Tongue (tissue), 2 donors: ENCODE data around the gene SEC31B. TPM values are rescaled to one million over a fixed set of nuclear protein-coding genes. Genes with fewer than 3 reads are reported as not detected.

Experiments used
- DNase-seq: peaks from one replicate; pipeline ENCODE4 v3.0.0-alpha.2; 2015
- total RNA-seq: library from RNA; depleted of rRNA; stranded (reverse); fragments of >200 nt; gene quantifications from one replicate; pipeline ENCODE4 v1.2.3, GENCODE V29; 2014

Gene SEC31B
- total RNA-seq, result 4.6 TPM

DNA sequence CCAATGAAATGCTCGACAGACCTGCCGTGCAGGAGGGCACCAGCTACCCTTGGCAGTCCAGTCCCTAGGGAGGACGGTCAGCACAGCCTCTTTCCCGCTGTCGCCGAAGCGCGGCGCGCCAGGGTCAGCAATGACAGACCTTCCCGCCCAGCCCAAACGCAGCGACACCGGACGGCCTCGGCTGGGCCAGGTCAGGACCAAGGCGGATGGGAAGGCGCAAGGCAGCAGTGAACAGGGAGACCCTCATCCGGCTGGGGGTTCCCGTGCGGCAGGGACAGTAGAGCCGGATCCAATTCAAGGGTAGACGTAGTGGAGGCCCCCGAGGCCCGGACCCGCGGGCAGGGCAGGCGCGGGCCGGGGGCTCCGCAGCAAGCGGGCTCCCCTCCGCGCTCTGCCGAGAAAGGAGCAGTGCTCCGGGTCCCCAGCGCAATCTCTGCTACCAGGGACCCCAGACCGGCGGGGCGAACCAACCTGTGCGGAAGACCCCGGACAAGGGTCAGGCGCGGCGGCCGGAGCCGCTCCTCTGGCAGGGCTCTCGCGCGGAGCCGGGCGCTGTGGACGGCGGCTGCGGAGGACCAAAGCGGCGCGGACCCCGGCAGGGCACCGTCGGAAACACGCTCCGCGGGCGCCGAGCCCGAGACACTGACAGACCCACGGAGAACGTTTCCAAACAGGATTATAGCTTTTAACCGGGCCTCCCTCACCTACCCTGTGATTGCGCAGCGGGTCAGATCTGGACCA, at the start of gene SEC31B:
TSS of gene SEC31B (minus strand) at position 551 of the 741 bp plus-strand sequence. CDS start 2,909 bp downstream, outside the sequence.
- DNase-seq, result peak; percentile 21

DNA sequence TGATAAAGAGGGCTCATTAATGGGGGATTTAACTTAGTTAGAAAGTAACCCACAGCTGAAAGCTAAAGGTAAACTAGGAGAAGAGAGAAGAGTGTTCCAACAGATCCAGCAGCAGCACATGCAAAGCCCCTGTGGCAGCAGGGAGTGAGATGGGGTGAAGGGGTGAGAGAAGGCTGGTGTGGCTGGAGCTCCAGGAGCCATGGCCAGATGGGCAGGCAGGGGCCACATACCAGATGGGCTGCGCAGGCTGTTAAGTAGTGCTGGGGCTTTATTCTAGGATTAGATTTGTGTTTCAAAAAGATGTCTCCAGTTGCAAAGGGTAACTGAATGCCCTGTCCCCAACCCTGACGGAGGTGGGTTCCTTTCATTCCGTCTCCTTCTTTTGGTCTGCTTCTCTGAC, 49.3 kb upstream of the SEC31B start:
- DNase-seq, result no peak

GRCh38 chr10:100567826-100568225, 48.2 kb upstream of the SEC31B start:
- DNase-seq, result no peak

GRCh38 chr10:100567249-100567648, 47.6 kb upstream of the SEC31B start:
- DNase-seq, result no peak

- DNase-seq, result no peak
These were observed 46.9 kb upstream of the SEC31B start for GRCh38 chr10:100566561-100566960.

DNA sequence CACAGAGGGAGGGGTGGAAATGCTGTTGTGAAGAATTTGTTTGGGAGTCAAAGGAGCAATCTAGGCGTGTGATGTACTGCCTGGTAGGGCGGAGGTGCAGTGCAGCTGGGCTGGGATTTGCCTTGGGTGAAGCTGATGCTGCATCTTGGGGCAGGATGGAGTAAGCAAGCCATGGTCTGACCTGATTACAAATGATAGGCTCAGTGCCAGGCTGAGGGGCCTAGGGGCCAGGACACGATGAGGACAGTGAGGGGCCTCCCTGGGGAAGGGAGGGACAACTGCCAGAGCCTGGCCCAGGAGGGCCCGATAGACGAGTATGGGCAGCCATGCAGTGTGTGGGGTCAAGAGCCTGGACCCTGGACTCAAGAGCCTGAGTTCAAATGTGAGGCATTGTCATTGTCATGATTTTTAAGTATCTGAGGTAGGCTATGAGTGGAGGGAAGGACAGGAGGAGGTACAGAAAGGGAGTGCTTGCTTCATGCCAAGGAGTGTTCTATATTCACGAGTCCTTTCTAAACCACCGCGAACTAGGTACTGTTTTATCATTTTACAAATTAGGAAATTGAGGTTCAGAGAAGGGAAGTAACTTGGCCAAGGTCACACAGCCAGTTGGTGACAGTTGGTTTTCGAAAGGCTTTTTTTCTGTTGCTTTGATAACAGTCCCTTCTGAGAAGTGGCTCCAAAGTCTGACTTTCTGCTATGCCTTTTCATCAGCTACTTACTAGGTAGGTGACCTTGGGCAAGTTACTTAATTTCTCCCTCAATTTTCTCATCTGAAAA, 45.7 kb upstream of the SEC31B start:
- DNase-seq, result no peak

- DNase-seq, result peak; percentile 76
These were observed 42.5 kb upstream of the SEC31B start for GRCh38 chr10:100562008-100562672.

- no peak for DNase-seq
These were observed 41.3 kb upstream of the SEC31B start for GRCh38 chr10:100561005-100561404.

- DNase-seq, result no peak
These were observed 40.6 kb upstream of the SEC31B start for GRCh38 chr10:100560248-100560647.

- no peak for DNase-seq
These were observed 35.2 kb upstream of the SEC31B start for GRCh38 chr10:100554902-100555301.

GRCh38 chr10:100553929-100554328, 34.3 kb upstream of the SEC31B start:
- DNase-seq, result no peak

GRCh38 chr10:100551738-100552137, 32.1 kb upstream of the SEC31B start:
- no peak for DNase-seq

DNA sequence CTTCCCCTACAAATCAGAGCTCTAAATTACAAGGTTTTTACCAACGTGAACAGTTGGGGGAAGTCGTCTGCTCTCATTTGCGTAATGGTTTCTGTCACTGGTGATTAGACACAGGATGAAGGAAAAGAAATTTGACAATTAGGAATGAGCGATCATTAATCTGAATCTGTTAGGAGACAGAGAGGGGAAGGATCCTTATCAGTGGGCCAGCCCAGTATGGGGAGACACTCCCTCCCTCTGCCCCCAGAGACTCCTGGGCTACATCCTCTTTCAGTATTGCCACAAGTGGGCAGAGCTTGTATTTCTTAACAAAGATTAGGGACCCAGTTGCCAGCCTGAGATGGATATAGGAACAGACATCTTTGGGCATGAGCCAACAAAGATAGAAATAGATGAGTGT, 31.5 kb upstream of the SEC31B start:
- DNase-seq, result no peak

- no peak for DNase-seq
These were observed 25.3 kb upstream of the SEC31B start for GRCh38 chr10:100544950-100545349.

DNA sequence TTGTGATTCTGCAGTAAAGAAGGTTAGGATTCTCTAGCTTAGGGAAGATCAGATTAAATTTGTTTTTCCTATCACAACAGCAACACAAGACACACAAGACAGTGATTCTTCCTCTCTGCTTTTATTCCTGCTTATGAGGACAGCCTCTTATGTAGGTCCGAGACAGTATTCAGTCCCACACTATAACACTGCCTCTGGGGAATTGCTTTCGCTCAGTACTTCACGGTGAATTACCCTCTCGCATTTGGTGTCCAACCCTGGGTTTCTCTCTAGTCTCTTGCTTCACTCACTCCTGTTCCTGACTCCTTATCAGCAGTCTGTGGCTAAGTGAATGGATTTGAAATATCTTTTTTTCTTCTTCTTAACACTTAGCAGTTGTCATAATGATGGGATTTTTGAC, 17.8 kb upstream of the SEC31B start:
- no peak for DNase-seq

GRCh38 chr10:100535715-100536353, 16.2 kb upstream of the SEC31B start, which contains the start of gene HIF1AN:
Gene HIF1AN (plus strand): TSS chr10:100535943. CDS start chr10:100535959, 16 bp downstream.
- peak; percentile 98 for DNase-seq

- DNase-seq, result no peak
These were observed 15.7 kb upstream of the SEC31B start for GRCh38 chr10:100535338-100535714.

DNA sequence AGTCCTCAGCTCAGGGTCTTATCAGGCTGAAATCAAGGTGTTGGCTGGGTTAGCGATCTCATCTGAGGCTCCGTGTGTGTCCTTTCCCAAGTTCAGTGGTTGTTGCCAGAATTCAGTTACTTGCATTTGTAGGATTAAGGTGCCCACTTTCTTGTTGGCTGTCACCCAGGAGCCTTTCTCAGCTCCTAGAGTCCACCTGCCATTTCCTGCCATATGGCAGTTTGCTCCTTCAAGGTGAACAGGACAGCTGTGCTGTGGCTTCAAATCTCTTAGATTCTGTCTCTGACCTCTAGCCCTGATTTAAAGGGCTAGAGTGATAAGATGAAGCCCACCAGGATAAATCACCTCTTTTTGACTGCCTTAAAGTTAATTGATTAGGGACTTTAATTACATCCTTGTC, 15.1 kb upstream of the SEC31B start:
- DNase-seq, result no peak

DNA sequence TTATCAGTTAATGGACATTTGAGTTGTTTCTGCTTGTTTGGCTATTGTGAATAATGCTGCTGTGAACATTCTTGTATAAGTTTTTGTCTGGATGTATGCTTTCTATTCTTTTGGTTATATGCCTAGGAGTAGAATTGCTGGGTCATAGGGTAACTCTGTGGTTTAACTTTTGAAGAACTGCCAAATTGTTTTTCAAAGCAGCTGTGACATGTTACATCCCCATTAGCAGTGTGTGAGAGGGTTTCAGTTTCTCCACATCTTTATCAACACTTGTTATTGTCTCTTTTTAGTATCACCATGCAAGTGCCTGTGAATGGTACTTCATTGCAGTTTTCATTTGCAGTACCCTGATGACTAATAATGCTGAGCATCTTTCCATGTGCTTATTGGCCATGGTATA, 12.1 kb upstream of the SEC31B start:
- DNase-seq, result no peak

DNA sequence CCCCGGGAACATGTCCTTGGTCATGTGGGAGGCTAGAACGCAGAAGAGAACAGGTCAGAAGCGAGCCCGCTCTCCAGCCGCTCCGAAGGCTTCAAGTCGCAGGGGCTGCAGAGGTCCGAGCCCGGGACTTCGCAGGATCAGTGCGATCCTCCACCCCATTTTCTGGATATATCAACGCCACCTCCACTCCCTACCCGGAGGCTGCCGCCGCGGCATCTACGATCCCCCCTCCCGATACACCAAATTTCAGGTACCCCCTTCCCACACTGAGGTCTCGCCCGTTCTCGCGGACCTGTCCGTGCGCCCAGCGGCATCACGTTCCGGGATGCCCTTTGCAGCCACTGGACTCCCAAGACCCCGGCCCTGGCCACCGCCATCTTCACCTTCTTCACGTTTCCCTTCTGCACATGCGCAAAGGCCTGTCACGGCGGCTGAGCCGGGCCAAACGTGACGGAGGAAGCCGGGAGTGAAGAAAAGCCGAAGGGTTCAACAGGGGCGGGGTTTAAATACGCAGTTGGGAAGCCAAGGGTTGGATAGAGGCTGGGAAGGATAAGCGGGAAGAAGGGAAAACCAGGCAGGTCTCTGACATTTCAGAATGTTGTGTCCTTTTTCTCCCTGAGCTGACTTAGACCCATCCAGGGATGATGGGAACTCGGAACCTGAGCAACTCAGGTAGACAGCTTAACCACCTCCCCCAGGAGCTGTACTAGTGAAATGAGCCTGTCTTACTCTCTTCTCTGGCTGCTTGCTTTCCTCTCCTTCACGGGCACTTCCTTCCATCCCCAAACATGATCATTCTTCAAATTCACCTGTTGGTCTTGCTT, 10.0 kb upstream of the SEC31B start, which contains the start of gene NDUFB8:
TSS of gene NDUFB8 (minus strand) at position 397 of the 824 bp plus-strand sequence. CDS start at position 377, 20 bp downstream.
- peak; percentile 97 for DNase-seq

DNA sequence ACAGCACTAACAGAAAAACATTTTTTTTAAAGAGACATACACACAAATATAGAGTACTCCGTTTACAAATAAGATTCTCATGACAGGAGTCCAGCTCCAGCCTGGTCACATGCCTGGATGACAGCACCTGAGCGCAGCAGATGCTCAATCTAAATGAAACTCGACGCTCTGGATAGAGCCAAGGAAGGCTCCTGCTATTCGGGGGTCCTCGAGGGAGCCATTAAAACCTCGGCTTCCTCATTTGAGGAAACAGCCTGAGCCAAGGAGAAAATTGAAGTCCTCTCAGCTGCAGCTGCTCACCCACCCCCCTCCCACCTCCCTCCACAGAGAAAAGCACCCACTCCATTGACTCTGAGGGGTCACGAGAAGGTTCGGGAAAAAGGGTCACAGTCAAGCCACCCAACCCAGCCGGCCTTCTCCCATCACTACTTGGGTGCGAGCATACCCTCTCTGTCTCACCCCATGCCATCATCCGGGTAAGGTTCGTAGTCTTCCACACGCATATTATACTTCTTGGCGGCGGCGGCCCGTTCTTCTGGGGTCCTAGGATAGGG, 9.3 kb upstream of the SEC31B start:
- peak; percentile 59 for DNase-seq
